Ectodermal cell (in vitro differentiated cells): ENCODE results near the gene ZNF385C.

ENCODE experiments used
- H3K27ac ChIP-seq: 2 replicates; pipeline ENCODE4 v1.7.0; 2013; ENCODE audit warnings: mild to moderate bottlenecking, low read depth, low read length; ENCODE audit not compliant: insufficient read depth, poor library complexity, severe bottlenecking
- H3K27me3 ChIP-seq: 2 replicates; pipeline ENCODE4 v1.7.0; 2013; ENCODE audit warnings: mild to moderate bottlenecking, low read length; ENCODE audit not compliant: insufficient read depth, control insufficient read depth, poor library complexity, severe bottlenecking
- H3K36me3 ChIP-seq: one replicate; pipeline ENCODE4 v1.7.0; 2013; ENCODE audit warnings: low read length; ENCODE audit not compliant: control insufficient read depth, insufficient read depth
- H3K4me1 ChIP-seq: one replicate; pipeline ENCODE4 v1.7.0; 2013; ENCODE audit warnings: low read length; ENCODE audit not compliant: control insufficient read depth, insufficient read depth
- H3K4me3 ChIP-seq: 2 replicates; pipeline ENCODE4 v1.7.0; 2013; ENCODE audit warnings: low read depth, low read length, control low read depth; ENCODE audit not compliant: insufficient read depth
- H3K9me3 ChIP-seq: 2 replicates; pipeline ENCODE4 v1.7.0; 2013; ENCODE audit warnings: mild to moderate bottlenecking, low read length, moderate library complexity; ENCODE audit not compliant: control insufficient read depth
- WGBS, 2 experiments: methylation state at CpG; one replicate each; pipeline ENCODE4 v1.1.7; 2013; ENCODE audit warnings: missing lambda C conversion rate in 2 of 2; 5-methylcytosine and 5-hydroxymethylcytosine counted together

The ZNF385C gene

DNA sequence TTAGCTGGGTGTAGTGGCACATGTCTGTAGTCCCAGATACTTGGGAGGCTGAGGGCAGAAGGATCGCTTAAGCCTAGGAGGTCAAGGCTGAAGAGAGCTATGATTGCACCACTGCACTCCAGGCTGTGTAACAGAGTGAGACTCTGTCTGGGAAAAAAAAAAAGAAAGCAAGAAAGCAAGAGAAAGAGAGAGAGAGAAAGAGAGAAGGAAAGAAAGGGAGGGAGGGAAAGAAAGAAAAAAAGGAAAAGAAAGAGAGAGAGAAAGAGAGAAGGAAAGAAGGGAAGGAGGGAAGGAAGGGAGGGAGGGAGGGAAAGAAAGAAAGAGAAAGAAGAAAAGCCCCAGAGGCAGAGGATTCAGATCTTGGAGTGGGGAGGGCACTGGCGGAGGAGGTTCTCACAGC is 7.7 kb upstream of the ZNF385C start:
- Histone ChIP-seq H3K27me3 (peaks cover 12% of the 10 kb centered on the region), H3K36me3 (no peaks in the 10 kb centered on the region), H3K9me3 (no peaks in the 10 kb centered on the region), H3K4me3 (no peak overlapping the region), H3K27ac (no peak overlapping the region), H3K4me1 (no peaks in the 10 kb centered on the region)
- 91 to 95% methylated on average over 2 of the region's 2 CpGs for WGBS, 2 experiments

- H3K36me3 ChIP-seq, result no peaks in the 10 kb centered on the region
- no peak overlapping the region for H3K27ac ChIP-seq
- no peaks in the 10 kb centered on the region for H3K4me1 ChIP-seq
- H3K27me3 ChIP-seq, result peaks cover 12% of the 10 kb centered on the region
- WGBS, 2 experiments, result 88 to 89% methylated on average over 3 of the region's 3 CpGs
- H3K9me3 ChIP-seq, result no peaks in the 10 kb centered on the region
- H3K4me3 ChIP-seq, result no peak overlapping the region
These were observed 6.0 kb upstream of the ZNF385C start for GRCh38 chr17:42104264-42104663.

DNA sequence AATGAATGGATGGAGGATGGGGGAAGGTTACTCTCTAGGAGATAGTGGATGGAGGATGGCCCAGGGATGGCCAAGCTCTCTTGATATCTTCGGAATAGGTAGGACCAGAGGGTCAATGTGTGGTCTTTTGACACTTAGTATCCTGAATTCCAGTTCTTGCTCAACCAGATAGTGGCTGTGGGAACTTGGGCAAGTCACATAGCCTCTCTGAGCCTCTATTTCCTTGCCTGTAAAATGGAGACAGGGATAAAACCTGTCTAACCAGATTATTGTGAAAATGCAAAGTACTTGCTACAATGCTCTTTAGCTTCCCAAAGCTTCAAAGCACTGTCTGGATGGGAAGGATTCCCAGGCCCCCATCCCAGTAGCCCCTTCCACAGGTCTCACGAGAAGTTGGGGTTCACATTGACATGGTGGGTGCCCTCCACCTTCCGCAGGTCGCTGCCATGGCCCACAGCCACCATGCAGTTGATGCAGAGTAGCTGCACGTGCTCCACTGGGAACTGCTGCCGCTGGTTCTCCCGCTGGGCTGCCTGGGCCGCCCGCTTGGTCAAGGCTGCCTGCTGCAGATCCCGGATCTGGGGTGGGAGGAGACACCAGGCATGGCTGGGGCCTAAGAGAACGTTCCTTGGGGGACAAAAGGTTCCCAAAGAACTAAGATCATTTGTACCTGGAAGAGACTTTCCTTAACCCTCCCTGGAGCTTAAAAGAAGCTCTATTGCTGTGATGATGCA is 5.1 kb upstream of the ZNF385C start:
- 85 to 89% methylated on average over 11 of the region's 11 CpGs for WGBS, 2 experiments
- H3K4me3 ChIP-seq, result no peak overlapping the region
- H3K27ac ChIP-seq, result no peak overlapping the region
- H3K4me1 ChIP-seq, result no peaks in the 10 kb centered on the region
- no peaks in the 10 kb centered on the region for H3K36me3 ChIP-seq
- H3K9me3 ChIP-seq, result no peaks in the 10 kb centered on the region
- H3K27me3 ChIP-seq, result peaks cover 21% of the 10 kb centered on the region

GRCh38 chr17:42101513-42102292 is 3.4 kb upstream of the ZNF385C start:
- Histone ChIP-seq H3K4me3 (no peak overlapping the region), H3K27ac (no peak overlapping the region)
- WGBS, 2 experiments, result 40 to 42% methylated on average over 14 of the region's 14 CpGs

GRCh38 chr17:42098730-42099399 is 592 bp upstream of the ZNF385C start:
- Histone ChIP-seq H3K36me3 (no peaks in the 10 kb centered on the region), H3K27me3 (peaks cover 30% of the 10 kb centered on the region), H3K9me3 (no peaks in the 10 kb centered on the region), H3K4me3 (no peak overlapping the region), H3K27ac (no peak overlapping the region), H3K4me1 (peaks cover 17% of the 10 kb centered on the region)
- WGBS, 2 experiments, result 32 to 37% methylated on average over 14 of the region's 14 CpGs

More at GRCh38 chr17:42101513-42102292, 3.4 kb upstream of the ZNF385C start:
- H3K36me3 ChIP-seq, result no peaks in the 10 kb centered on the region
- peaks cover 12% of the 10 kb centered on the region for H3K4me1 ChIP-seq
- H3K9me3 ChIP-seq, result no peaks in the 10 kb centered on the region
- H3K27me3 ChIP-seq, result peaks cover 31% of the 10 kb centered on the region

GRCh38 chr17:42096360-42097111 is 1.7 kb downstream of the ZNF385C start:
- WGBS, 2 experiments, result 65 to 70% methylated on average over 8 of the region's 8 CpGs
- H3K27ac ChIP-seq, result no peak overlapping the region
- peaks cover 17% of the 10 kb centered on the region for H3K4me1 ChIP-seq
- no peaks in the 10 kb centered on the region for H3K36me3 ChIP-seq
- H3K27me3 ChIP-seq, result peaks cover 30% of the 10 kb centered on the region
- H3K9me3 ChIP-seq, result no peaks in the 10 kb centered on the region
- no peak overlapping the region for H3K4me3 ChIP-seq

DNA sequence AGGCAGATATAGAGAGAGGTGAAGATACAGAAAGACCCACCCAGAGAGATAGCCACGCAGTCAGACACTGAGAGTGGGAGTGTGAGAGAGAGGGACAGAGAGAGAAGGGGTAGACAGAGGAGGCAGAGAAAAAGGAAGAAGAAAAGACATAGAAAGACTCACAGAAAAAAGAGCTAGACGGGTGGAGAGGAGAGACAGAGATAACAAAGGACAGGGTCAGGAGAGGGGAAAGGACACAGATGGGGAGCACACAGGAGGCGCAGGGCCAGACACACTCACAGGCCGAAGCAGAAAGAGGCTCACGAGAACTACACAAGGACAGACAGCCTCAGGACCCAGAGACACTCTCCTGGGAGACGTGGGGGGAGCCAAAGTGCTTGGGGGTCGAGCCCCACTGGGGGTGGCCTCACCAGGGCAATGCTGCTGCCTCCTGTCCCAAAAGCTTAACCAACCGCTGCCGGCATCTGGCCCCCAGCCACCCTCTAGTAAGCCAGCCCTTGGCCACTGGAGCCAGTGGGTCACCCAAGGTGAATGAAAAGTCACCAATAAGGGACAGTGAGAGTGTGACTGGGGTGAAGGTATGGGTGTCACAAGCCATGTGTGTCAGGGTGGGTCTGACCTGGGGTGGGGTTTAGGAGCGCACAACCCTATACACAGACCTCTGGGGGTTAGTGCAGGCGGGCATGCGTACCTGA is 3.8 kb downstream of the ZNF385C start:
- Histone ChIP-seq H3K4me3 (no peak overlapping the region), H3K36me3 (no peaks in the 10 kb centered on the region), H3K9me3 (no peaks in the 10 kb centered on the region), H3K4me1 (peaks cover 17% of the 10 kb centered on the region), H3K27ac (no peak overlapping the region), H3K27me3 (peaks cover 30% of the 10 kb centered on the region)
- 86 to 91% methylated on average over 12 of the region's 12 CpGs for WGBS, 2 experiments

GRCh38 chr17:42092939-42093338 is 5.3 kb downstream of the ZNF385C start:
- WGBS, 2 experiments, result 83 to 84% methylated on average over 6 of the region's 6 CpGs
- peaks cover 16% of the 10 kb centered on the region for H3K27me3 ChIP-seq
- H3K4me3 ChIP-seq, result no peak overlapping the region
- no peaks in the 10 kb centered on the region for H3K36me3 ChIP-seq
- no peak overlapping the region for H3K27ac ChIP-seq
- H3K9me3 ChIP-seq, result no peaks in the 10 kb centered on the region
- H3K4me1 ChIP-seq, result peaks cover 14% of the 10 kb centered on the region

DNA sequence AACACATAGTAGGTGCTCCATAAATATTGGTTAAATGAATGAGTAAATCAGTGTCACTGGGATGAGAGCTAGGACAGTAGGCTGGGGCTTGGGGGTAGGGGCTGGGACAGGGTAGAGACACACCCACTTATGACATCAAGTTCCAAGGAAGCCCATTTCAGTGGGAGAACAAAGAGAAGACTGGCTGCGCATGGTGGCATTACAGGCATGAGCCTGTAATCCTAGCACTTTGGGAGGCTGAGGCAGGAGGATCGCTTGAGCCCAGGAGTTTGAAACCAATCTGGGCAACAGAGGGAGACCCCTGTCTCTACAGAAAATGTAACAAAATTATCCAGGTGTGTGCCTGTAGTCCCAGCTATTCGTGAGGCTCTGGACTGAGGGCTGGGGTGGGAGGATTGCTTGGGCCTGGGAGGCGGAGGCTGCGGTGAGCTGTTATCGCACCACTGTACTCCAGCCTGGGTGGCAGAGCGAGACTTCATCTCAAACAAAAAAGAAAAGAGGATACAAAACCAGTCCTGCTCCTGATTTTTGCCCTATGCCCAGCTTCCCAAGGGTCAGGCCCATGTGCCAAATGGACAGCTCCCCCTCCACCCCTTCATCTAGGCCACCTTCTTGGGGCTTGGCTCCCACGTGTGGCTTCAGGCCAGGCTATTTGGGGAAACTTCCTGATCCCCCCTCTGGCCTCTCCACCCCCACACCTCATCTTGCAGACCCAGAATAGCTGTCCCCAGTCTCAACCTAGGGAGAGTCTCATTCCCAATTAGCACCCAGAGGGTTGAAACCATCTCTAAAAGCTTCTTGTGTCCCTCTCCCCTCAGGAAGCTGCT is 7.1 kb downstream of the ZNF385C start:
- no peak overlapping the region for H3K4me3 ChIP-seq
- H3K36me3 ChIP-seq, result no peaks in the 10 kb centered on the region
- no peaks in the 10 kb centered on the region for H3K9me3 ChIP-seq
- H3K27me3 ChIP-seq, result no peaks in the 10 kb centered on the region
- H3K27ac ChIP-seq, result no peak overlapping the region
- WGBS, 2 experiments, result 91% methylated on average over 8 of the region's 8 CpGs
- H3K4me1 ChIP-seq, result peaks cover under 1% of the 10 kb centered on the region
